ENCODE results near the gene LRRC45.

The LRRC45 gene

DNA sequence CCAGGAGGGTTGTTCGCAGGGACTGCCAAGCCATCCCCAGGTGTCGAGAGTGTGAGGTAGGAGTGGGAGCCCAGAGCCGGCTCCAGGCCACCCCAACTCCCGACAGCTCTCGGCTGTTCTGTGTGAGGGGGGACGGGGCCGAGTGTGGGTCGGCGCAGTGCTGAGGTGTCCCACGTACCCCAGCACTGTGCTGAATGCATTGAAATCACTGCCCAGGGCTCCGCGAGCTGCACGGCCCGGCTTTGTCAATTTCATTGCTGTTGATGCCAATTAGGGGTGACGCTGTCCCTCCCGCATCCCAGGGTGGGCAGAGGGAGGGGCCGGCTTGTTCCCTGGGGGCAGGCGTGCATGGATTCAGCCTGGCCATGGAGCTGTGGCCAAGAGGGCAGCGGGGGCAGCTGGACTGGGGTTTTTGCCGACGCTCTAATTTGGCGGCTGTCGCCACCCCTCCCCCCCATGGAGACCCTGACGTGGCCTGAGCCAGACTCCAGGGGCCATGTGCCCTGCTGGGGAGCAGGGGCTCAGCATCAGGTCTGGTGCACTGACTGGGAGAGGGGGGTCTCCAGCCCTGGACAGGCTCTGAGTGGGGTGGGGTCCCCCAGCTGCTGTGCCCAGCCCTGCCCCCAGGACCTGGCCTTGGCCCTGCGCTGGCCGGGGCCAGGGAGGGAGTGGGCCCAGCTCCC is 14.7 kb upstream of the LRRC45 start:
- H2AFZ ChIP-seq (ENCODE audit: low read depth, low read length) = no peak overlapping the region
- H3K36me3 ChIP-seq (replicated peaks; ENCODE audit: low read depth, low read length) = no peaks in the 10 kb centered on the region
- H3K79me2 ChIP-seq (ENCODE audit: low read length) = no peaks in the 10 kb centered on the region
- H3K4me3 ChIP-seq (ENCODE audit: low read length) = no peak overlapping the region
- H3K4me1 ChIP-seq (ENCODE audit: low read length) = no peaks in the 10 kb centered on the region
- no peak overlapping the region for H3K4me2 ChIP-seq (ENCODE audit: low read length)
- H3K27me3 ChIP-seq (ENCODE audit: low read depth, low read length) = no peaks in the 10 kb centered on the region
- H3K9ac ChIP-seq (ENCODE audit: low read length) = no peak overlapping the region
- TF ChIP-seq EZH2phosphoT487 (IDR thresholded peaks at IDR 0.05; ENCODE audit: low read depth) = no peak
- no peaks in the 10 kb centered on the region for H4K20me1 ChIP-seq (ENCODE audit: insufficient read depth, low read length)
- no peak overlapping the region for H3K27ac ChIP-seq (ENCODE audit: low read length)
- no peaks in the 10 kb centered on the region for H3K9me3 ChIP-seq (ENCODE audit: insufficient read depth, low read length)

DNA sequence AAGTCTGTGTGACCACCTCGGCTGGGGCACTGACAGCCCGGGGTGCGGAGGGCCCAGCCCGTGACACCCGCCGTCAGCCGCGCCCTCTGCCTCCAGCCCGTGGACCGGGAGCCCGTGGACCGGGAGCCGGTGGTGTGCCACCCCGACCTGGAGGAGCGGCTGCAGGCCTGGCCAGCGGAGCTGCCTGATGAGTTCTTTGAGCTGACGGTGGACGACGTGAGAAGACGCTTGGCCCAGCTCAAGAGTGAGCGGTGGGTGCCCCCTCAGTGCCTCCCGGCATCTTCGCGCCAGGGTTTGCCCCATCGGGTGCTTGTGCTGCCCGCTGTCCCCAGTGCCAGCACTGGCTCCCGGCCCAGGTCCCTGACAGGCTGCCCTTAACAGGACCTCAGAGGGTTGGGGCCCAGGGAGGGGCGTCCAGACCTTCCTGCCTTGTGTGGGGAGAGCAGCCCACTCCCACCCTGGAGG is 14.1 kb upstream of the LRRC45 start:
- no peak overlapping the region for H3K9ac ChIP-seq (ENCODE audit: low read length)
- no peaks in the 10 kb centered on the region for H3K36me3 ChIP-seq (replicated peaks; ENCODE audit: low read depth, low read length)
- H3K4me1 ChIP-seq (ENCODE audit: low read length) = no peaks in the 10 kb centered on the region
- H2AFZ ChIP-seq (ENCODE audit: low read depth, low read length) = no peak overlapping the region
- H3K4me3 ChIP-seq (ENCODE audit: low read length) = no peak overlapping the region
- TF ChIP-seq CTCF (IDR thresholded peaks at IDR 0.05; ENCODE audit: low read depth, low read length) (no peak), EZH2phosphoT487 (IDR thresholded peaks at IDR 0.05; ENCODE audit: low read depth) (no peak)
- H3K79me2 ChIP-seq (ENCODE audit: low read length) = no peaks in the 10 kb centered on the region
- H3K27ac ChIP-seq (ENCODE audit: low read length) = no peak overlapping the region
- no peaks in the 10 kb centered on the region for H3K9me3 ChIP-seq (ENCODE audit: insufficient read depth, low read length)
- H3K4me2 ChIP-seq (ENCODE audit: low read length) = no peak overlapping the region
- no peaks in the 10 kb centered on the region for H4K20me1 ChIP-seq (ENCODE audit: insufficient read depth, low read length)
- H3K27me3 ChIP-seq (ENCODE audit: low read depth, low read length) = no peaks in the 10 kb centered on the region

GRCh38 chr17:82009413-82009812 is 13.7 kb upstream of the LRRC45 start:
- H3K9ac ChIP-seq (ENCODE audit: low read length) = no peak overlapping the region
- H3K4me2 ChIP-seq (ENCODE audit: low read length) = no peak overlapping the region
- no peaks in the 10 kb centered on the region for H3K27me3 ChIP-seq (ENCODE audit: low read depth, low read length)
- no peak overlapping the region for H2AFZ ChIP-seq (ENCODE audit: low read depth, low read length)
- H3K4me1 ChIP-seq (ENCODE audit: low read length) = no peaks in the 10 kb centered on the region
- H3K4me3 ChIP-seq (ENCODE audit: low read length) = no peak overlapping the region
- no peaks in the 10 kb centered on the region for H3K9me3 ChIP-seq (ENCODE audit: insufficient read depth, low read length)
- H4K20me1 ChIP-seq (ENCODE audit: insufficient read depth, low read length) = no peaks in the 10 kb centered on the region
- H3K36me3 ChIP-seq (replicated peaks; ENCODE audit: low read depth, low read length) = no peaks in the 10 kb centered on the region
- TF ChIP-seq EZH2phosphoT487 (IDR thresholded peaks at IDR 0.05; ENCODE audit: low read depth) (no peak), CTCF (IDR thresholded peaks at IDR 0.05; ENCODE audit: low read depth, low read length) (no peak)
- H3K27ac ChIP-seq (ENCODE audit: low read length) = no peak overlapping the region
- H3K79me2 ChIP-seq (ENCODE audit: low read length) = no peaks in the 10 kb centered on the region

DNA sequence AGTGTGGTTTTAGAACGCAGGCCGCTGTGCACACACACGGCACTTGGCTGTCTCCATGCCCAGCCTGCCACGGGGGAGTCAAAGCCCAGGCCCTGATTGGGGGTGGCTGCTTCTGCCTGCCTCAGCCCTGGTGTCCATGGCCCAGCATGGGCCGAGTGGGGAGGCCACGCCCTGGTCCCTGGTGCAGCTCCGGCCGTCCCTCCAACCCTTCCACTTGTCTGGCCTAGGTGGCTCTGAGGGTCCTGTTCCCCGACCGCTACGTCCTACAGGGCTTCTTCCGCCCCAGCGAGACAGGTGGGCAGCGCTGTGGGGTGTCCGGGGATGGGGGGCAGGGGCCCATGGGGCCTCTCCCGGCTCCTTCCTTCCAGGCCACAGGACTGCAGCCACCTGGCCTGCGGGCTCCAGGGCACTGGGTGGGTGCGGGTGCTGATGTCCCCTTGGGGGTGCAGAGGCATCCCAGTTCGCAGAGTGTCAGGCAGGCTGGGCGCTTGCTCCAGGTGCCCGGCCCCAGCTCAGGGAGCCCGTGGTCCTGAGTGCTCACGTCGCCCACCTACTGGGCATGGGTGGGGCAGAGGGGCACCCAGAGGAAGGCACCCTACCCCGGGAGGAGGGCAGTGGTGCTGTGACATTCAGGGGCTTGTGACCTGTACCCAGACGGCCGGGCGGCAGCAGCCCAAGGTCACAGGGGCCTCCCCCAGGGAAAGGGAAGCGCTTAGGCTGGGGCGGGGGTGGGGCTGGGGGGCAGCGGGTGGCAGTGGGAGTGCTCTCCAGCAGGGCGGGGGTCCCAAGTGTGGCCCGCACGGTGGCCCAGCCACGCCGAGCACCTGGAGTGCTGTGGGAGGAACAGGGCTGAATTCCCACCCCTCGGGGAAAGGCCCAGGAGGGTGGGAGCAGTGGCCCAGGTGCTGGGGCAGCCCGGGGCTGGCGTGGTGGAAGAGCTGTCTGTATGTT is 12.3 kb upstream of the LRRC45 start:
- no peak overlapping the region for H2AFZ ChIP-seq (ENCODE audit: low read depth, low read length)
- no peak overlapping the region for H3K9ac ChIP-seq (ENCODE audit: low read length)
- H3K4me1 ChIP-seq (ENCODE audit: low read length) = no peaks in the 10 kb centered on the region
- H3K27ac ChIP-seq (ENCODE audit: low read length) = no peak overlapping the region
- H4K20me1 ChIP-seq (ENCODE audit: insufficient read depth, low read length) = no peaks in the 10 kb centered on the region
- no peaks in the 10 kb centered on the region for H3K9me3 ChIP-seq (ENCODE audit: insufficient read depth, low read length)
- H3K27me3 ChIP-seq (ENCODE audit: low read depth, low read length) = no peaks in the 10 kb centered on the region
- H3K79me2 ChIP-seq (ENCODE audit: low read length) = no peaks in the 10 kb centered on the region
- no peak for TF ChIP-seq CTCF (IDR thresholded peaks at IDR 0.05; ENCODE audit: low read depth, low read length)
- no peak for TF ChIP-seq EZH2phosphoT487 (IDR thresholded peaks at IDR 0.05; ENCODE audit: low read depth)
- H3K4me3 ChIP-seq (ENCODE audit: low read length) = no peak overlapping the region
- no peak overlapping the region for H3K4me2 ChIP-seq (ENCODE audit: low read length)
- no peaks in the 10 kb centered on the region for H3K36me3 ChIP-seq (replicated peaks; ENCODE audit: low read depth, low read length)
